HK-2 (cell line): ENCODE measurements around the gene C11orf71.

Experiments
- DNase-seq: peaks from one replicate; pipeline ENCODE4 v3.0.0-alpha.2; 2018; ENCODE audit not compliant: unreplicated experiment

Gene C11orf71

GRCh38 chr11:114359342-114359741 lies 41.0 kb downstream of the C11orf71 start:
- DNase-seq = no peak

GRCh38 chr11:114358716-114359115 lies 41.6 kb downstream of the C11orf71 start:
- DNase-seq = no peak

DNA sequence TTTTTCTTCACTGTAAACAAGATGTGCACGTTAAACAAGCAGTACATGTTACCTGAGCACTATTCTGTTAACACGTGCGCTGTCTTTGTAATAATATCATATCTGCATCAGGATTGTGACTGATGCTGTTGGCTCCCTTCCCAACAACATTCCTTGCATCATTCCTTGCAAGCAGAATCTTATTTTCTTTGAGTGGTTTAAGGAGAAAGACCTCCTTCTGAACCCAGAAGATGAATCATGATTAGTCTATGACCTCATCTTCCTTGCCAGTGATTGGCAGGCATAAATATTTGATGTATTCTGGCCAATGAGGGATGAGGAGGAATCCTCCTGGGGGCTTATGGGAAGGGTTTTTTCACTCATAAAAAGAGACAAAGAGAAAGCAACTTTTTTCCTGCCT lies 46.2 kb downstream of the C11orf71 start:
- no peak for DNase-seq

DNA sequence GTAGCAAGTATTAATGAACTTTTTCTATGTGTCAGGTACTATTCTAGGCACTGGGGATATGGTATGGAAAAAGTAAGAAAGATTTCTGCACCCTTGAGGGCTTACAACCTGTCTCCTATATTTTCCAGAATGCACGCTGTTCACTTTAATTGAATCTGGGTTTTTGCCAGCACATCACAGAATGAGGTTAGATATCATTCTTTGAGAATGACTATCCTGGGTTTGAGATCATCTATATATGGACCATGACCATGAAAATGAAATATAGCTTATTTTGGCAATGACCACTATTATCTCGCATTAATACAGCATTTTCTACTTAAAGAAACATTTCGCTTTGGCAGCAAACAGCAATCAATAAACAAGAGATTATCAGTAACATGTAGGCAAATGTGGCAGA lies 46.9 kb downstream of the C11orf71 start:
- no peak for DNase-seq

- DNase-seq = no peak
These were observed 50.3 kb downstream of the C11orf71 start for GRCh38 chr11:114350022-114350421.
